IPS-15b (cell line): ENCODE results near the gene DDX19B.
"Not testable (repeated sequence)": the region's sequence is repeated elsewhere in the genome, so short reads cannot be mapped to it uniquely, and the experiment has no call there.

ENCODE experiments used
- H3K27me3 ChIP-seq: one replicate; pipeline ENCODE4 v1.6.1; 2013; ENCODE audit warnings: low read length; ENCODE audit not compliant: control insufficient read depth, insufficient read depth
- H3K36me3 ChIP-seq: one replicate; pipeline ENCODE4 v1.6.1; 2013; ENCODE audit warnings: low read length; ENCODE audit not compliant: control insufficient read depth, insufficient read depth
- H3K4me1 ChIP-seq: one replicate; pipeline ENCODE4 v1.6.1; 2013; ENCODE audit warnings: mild to moderate bottlenecking, low read length; ENCODE audit not compliant: control insufficient read depth, insufficient read depth
- H3K4me3 ChIP-seq: one replicate; pipeline ENCODE4 v1.5.1; 2013; ENCODE audit warnings: low read depth, low read length
- H3K9ac ChIP-seq: one replicate; pipeline ENCODE4 v1.6.1; 2013; ENCODE audit warnings: low read depth, mild to moderate bottlenecking, low read length
- H3K9me3 ChIP-seq: one replicate; pipeline ENCODE4 v1.6.1; 2013; ENCODE audit warnings: mild to moderate bottlenecking, low read length; ENCODE audit not compliant: control insufficient read depth, insufficient read depth

DDX19B gene

DNA sequence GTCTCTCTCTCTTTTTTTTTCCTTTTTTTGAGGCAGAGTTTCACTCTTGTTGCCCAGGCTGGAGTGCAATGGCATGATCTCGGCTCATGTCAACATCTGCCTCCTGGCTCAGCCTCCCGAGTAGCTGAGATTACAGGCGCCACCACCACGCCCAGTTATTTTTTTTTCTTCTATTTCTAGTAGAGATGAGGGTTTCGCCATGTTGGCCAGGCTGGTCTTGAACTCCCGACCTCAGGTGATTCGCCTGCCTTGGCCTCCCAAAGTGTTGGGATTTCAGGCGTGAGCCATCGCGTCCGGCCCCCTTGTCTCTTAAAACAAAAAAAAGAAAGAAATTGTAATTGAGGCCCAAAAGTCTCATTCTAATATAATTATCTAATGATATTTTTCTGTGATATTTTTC lies 6.8 kb upstream of the DDX19B start:
- not testable (repeated sequence) for H3K9ac ChIP-seq, H3K27me3 ChIP-seq, H3K9me3 ChIP-seq, H3K4me1 ChIP-seq, H3K4me3 ChIP-seq, H3K36me3 ChIP-seq

DNA sequence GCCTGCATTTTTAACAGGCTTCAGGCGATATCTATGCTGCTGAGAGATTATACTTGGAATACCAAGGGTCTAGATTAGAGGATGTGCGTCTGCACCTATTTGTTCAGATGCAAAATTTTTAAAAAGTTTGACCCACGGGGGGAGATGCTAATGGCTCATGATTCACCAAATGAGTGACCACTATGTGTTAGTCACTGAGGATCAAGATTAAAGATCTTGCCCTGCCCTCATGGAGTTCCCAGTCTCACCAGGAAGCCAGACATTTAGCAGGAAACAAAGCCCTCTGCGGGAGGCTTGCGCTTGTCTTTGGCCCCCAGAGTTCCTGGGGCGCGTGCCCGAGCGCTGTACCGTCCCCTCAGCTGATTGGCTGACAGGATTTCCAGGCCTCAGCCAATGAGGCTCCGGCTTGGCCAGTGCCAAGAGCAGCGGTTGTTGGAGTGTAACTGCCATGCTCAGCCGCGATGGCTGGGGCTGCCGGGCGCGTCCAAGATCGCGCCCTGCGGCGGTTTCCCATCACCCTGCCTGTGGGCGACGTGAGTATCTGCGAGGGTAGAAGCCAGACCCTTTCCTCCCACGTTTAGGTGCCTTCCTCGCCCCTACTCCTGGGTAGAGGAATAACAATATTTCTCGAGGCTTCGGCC lies 4.5 kb upstream of the DDX19B start:
- no peak overlapping the region for H3K9ac ChIP-seq
- H3K4me1 ChIP-seq, result peaks cover 3% of the 10 kb centered on the region
- no peaks in the 10 kb centered on the region for H3K9me3 ChIP-seq
- H3K36me3 ChIP-seq, result no peaks in the 10 kb centered on the region
- no peaks in the 10 kb centered on the region for H3K27me3 ChIP-seq
- H3K4me3 ChIP-seq, result no peak overlapping the region

DNA sequence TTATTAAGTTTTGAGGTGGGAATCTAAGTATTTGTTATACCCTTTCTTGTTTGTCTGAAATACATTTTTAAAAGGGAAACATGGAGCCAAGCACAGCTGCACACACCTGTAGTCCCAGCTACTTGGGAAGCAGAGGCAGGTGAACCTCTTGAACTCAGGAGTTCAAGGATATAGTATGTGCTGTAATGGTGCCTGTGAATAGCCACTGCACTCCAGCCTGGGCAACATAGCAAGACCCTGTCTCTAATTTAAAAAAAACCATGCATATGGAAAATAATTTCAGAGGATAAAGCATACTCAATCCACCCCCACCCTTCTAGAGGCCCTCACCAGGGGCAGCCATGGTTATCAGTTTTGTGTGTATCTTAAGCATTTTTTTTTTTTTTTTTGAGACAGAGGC lies 3.4 kb upstream of the DDX19B start:
- Histone ChIP-seq H3K36me3 (no peaks in the 10 kb centered on the region), H3K4me3 (no peak overlapping the region), H3K27me3 (no peaks in the 10 kb centered on the region), H3K9ac (no peak overlapping the region), H3K9me3 (no peaks in the 10 kb centered on the region), H3K4me1 (peaks cover 3% of the 10 kb centered on the region)

GRCh38 chr16:70301121-70301520 lies 2.1 kb downstream of the DDX19B start:
- Histone ChIP-seq H3K36me3 (no peaks in the 10 kb centered on the region), H3K4me3 (no peak overlapping the region), H3K9ac (no peak overlapping the region)

GRCh38 chr16:70302745-70303144 lies 3.8 kb downstream of the DDX19B start:
- Histone ChIP-seq H3K27me3 (no peaks in the 10 kb centered on the region), H3K9me3 (no peaks in the 10 kb centered on the region), H3K9ac (no peak overlapping the region), H3K4me3 (no peak overlapping the region), H3K4me1 (peaks cover 3% of the 10 kb centered on the region), H3K36me3 (no peaks in the 10 kb centered on the region)

More at GRCh38 chr16:70301121-70301520, 2.1 kb downstream of the DDX19B start:
- peaks cover 3% of the 10 kb centered on the region for H3K4me1 ChIP-seq
- H3K27me3 ChIP-seq, result no peaks in the 10 kb centered on the region
- H3K9me3 ChIP-seq, result no peaks in the 10 kb centered on the region

GRCh38 chr16:70304892-70305448 lies 6.0 kb downstream of the DDX19B start:
- Histone ChIP-seq H3K27me3 (no peaks in the 10 kb centered on the region), H3K9ac (no peak overlapping the region), H3K4me1 (no peaks in the 10 kb centered on the region), H3K4me3 (no peak overlapping the region), H3K36me3 (no peaks in the 10 kb centered on the region), H3K9me3 (no peaks in the 10 kb centered on the region)

GRCh38 chr16:70306880-70307279 lies 7.9 kb downstream of the DDX19B start:
- H3K9me3 ChIP-seq, result no peaks in the 10 kb centered on the region
- no peak overlapping the region for H3K4me3 ChIP-seq
- H3K9ac ChIP-seq, result no peak overlapping the region
- H3K36me3 ChIP-seq, result no peaks in the 10 kb centered on the region
- H3K4me1 ChIP-seq, result no peaks in the 10 kb centered on the region
- no peaks in the 10 kb centered on the region for H3K27me3 ChIP-seq

DNA sequence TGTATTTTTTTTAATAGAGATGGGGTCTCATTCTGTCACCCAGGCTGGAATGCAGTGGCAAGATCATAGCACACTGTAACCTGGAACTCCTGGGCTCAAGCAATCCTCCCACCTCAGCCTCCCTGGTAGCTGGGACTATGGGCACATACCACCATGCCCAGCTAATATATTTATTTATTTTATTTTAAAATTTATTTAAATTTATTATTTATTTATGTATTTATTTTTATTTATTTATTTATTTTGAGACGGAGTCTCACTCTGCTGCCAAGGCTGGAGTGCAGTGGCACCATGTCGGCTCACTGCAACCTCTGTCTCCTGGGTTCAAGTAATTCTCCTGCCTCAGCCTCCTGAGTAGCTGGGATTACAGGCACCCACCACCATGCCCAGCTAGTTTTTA lies 8.7 kb downstream of the DDX19B start:
- not testable (repeated sequence) for H3K4me3 ChIP-seq, H3K27me3 ChIP-seq, H3K9me3 ChIP-seq, H3K4me1 ChIP-seq, H3K36me3 ChIP-seq, H3K9ac ChIP-seq

- peaks cover 15% of the 10 kb centered on the region for H3K36me3 ChIP-seq
- H3K4me1 ChIP-seq, result no peaks in the 10 kb centered on the region
- H3K9ac ChIP-seq, result no peak overlapping the region
- no peaks in the 10 kb centered on the region for H3K9me3 ChIP-seq
- H3K4me3 ChIP-seq, result no peak overlapping the region
- no peaks in the 10 kb centered on the region for H3K27me3 ChIP-seq
Measured at GRCh38 chr16:70320121-70320520, 21.1 kb downstream of the DDX19B start.

DNA sequence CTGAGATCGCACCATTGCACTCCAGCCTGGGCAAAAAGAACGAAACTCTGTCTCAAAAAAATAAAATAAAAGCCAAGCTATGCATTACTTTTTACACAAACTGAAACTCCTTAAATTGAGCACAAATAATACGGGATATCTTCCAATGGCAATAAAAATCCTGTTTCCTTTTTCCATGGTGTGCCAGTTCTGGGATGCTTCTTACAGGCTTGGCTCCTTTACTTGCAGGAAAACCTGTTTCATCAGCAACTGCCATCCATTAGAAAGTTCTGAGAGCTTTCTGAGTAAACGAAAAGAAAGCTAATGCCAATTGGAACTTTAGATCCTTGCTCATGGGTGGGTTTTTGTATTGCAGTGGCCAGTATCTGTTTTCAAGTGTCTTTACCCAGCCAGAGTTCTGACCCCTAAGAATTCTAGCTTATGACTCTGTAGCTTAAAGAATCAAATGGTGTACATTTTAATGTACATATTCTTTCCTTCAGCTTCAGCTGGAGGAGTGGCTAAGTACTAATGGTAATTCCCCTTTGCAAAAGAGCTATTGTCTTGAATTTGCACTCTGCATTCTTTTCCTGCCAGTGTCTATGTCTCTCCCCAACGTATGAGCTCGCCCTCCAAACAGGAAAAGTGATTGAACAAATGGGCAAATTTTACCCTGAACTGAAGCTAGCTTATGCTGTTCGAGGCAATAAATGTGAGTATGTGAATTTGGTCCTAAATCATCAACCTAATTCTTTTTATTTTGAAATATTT lies 26.2 kb downstream of the DDX19B start:
- no peaks in the 10 kb centered on the region for H3K9me3 ChIP-seq
- peaks cover 5% of the 10 kb centered on the region for H3K36me3 ChIP-seq
- H3K4me3 ChIP-seq, result no peak overlapping the region
- no peaks in the 10 kb centered on the region for H3K4me1 ChIP-seq
- no peaks in the 10 kb centered on the region for H3K27me3 ChIP-seq
- H3K9ac ChIP-seq, result no peak overlapping the region

GRCh38 chr16:70331091-70331490 lies 32.1 kb downstream of the DDX19B start:
- H3K36me3 ChIP-seq, result peaks cover 16% of the 10 kb centered on the region
- H3K4me1 ChIP-seq, result no peaks in the 10 kb centered on the region
- no peak overlapping the region for H3K9ac ChIP-seq

More at GRCh38 chr16:70331091-70331490, 32.1 kb downstream of the DDX19B start:
- Histone ChIP-seq H3K4me3 (no peak overlapping the region), H3K27me3 (no peaks in the 10 kb centered on the region), H3K9me3 (no peaks in the 10 kb centered on the region)
